Erythroblast (primary cell): ENCODE results near the gene NARF.

Experiments used
- GATA1 ChIP-seq: IDR thresholded peaks from 2 replicates; pipeline ENCODE4 v1.6.1; 2011; ENCODE audit warnings: low read depth, mild to moderate bottlenecking, control low read depth, low read length, moderate library complexity
- POLR2A ChIP-seq: IDR thresholded peaks from 2 replicates; pipeline ENCODE4 v1.6.1; 2011; ENCODE audit warnings: mild to moderate bottlenecking, low read length

- TF ChIP-seq POLR2A (no peak), GATA1 (no peak)
Measured at GRCh38 chr17:82487910-82488309, 29.4 kb downstream of the NARF start.
